MM.1S (cell line): ENCODE measurements around the gene COL27A1.

Experiments used
- DNase-seq: peaks from one replicate; pipeline ENCODE4 v3.0.0-alpha.2; 2015
- H2AFZ ChIP-seq: fragments of 300-600 bp; sonication (generic); 2 replicates; pipeline ENCODE4 v1.6.0; 2016; ENCODE audit warnings: antibody characterized with exemption, low read length
- H3F3A ChIP-seq: fragments of 300-600 bp; sonication (generic); 2 replicates; pipeline ENCODE4 v1.6.1; 2016; ENCODE audit warnings: mild to moderate bottlenecking, antibody characterized with exemption, low read length, moderate library complexity, mixed read lengths; ENCODE audit not compliant: insufficient read depth
- H3K27ac ChIP-seq: fragments of 300-600 bp; sonication (generic); 2 replicates; pipeline ENCODE4 v1.5.1; 2016; ENCODE audit warnings: mild to moderate bottlenecking, low read length
- H3K27me3 ChIP-seq: fragments of 300-600 bp; sonication (generic); replicated peaks from 2 replicates; pipeline ENCODE4 v1.6.0; 2016; ENCODE audit warnings: low read length; ENCODE audit not compliant: insufficient read depth
- H3K36me3 ChIP-seq: fragments of 300-600 bp; sonication (generic); replicated peaks from 2 replicates; pipeline ENCODE4 v1.6.1; 2016; ENCODE audit warnings: mild to moderate bottlenecking, low read length, mixed read lengths; ENCODE audit not compliant: insufficient read depth
- H3K4me1 ChIP-seq: fragments of 300-600 bp; sonication (generic); 2 replicates; pipeline ENCODE4 v1.6.1; 2016; ENCODE audit warnings: low read length, mixed read lengths
- H3K4me2 ChIP-seq: fragments of 300-600 bp; sonication (generic); 2 replicates; pipeline ENCODE4 v1.6.0; 2016; ENCODE audit warnings: low read depth, low read length
- H3K4me3 ChIP-seq: fragments of 300-600 bp; sonication (generic); 2 replicates; pipeline ENCODE4 v1.5.1; 2016; ENCODE audit warnings: low read length, mixed read lengths
- H3K79me2 ChIP-seq: fragments of 300-600 bp; sonication (generic); 2 replicates; pipeline ENCODE4 v1.6.1; 2016; ENCODE audit warnings: mixed run types, low read length, mixed read lengths
- H3K9ac ChIP-seq: fragments of 300-600 bp; sonication (generic); 2 replicates; pipeline ENCODE4 v1.6.1; 2016; ENCODE audit warnings: low read length, mixed read lengths
- H3K9me2 ChIP-seq: fragments of 300-600 bp; sonication (generic); replicated peaks from 2 replicates; pipeline ENCODE4 v1.6.1; 2016; ENCODE audit warnings: mild to moderate bottlenecking, low read length, mixed read lengths; ENCODE audit not compliant: insufficient read depth
- H3K9me3 ChIP-seq: fragments of 300-600 bp; sonication (generic); replicated peaks from 2 replicates; pipeline ENCODE4 v1.6.1; 2016; ENCODE audit warnings: mild to moderate bottlenecking, low read length, mixed read lengths; ENCODE audit not compliant: insufficient read depth
- H4K20me1 ChIP-seq: fragments of 300-600 bp; sonication (generic); 2 replicates; pipeline ENCODE4 v1.6.1; 2016; ENCODE audit warnings: mild to moderate bottlenecking, low read length, moderate library complexity, mixed read lengths; ENCODE audit not compliant: insufficient read depth
- EZH2 ChIP-seq: fragments of 300-600 bp; sonication (generic); optimal IDR thresholded peaks from 2 replicates; pipeline ENCODE3; 2017; ENCODE audit warnings: low read depth, mild to moderate bottlenecking, antibody characterized with exemption, low read length, mixed read lengths
- EZH2phosphoT487 ChIP-seq: fragments of 300-600 bp; sonication (generic); IDR thresholded peaks from 2 replicates; pipeline ENCODE4 v1.6.1; 2018; ENCODE audit warnings: antibody characterized with exemption, low read length
- TF ChIP-seq, protein P1 (sequence below): fragments of 300-600 bp; sonication (generic); IDR thresholded peaks from 2 replicates; pipeline ENCODE4 v1.5.1; 2016; ENCODE audit warnings: antibody characterized with exemption, low read length, mixed read lengths

Gene COL27A1

GRCh38 chr9:114196117-114196516 is 40.8 kb downstream of the COL27A1 start:
- Histone ChIP-seq H3K4me3 (no peak overlapping the region), H3K27ac (no peak overlapping the region), H3K79me2 (no peaks in the 10 kb centered on the region), H4K20me1 (no peaks in the 10 kb centered on the region), H3K4me1 (no peaks in the 10 kb centered on the region), H3K4me2 (no peak overlapping the region), H3K9ac (no peak overlapping the region), H3K27me3 (no peaks in the 10 kb centered on the region), H3K9me3 (no peaks in the 10 kb centered on the region), H2AFZ (no peak overlapping the region), H3F3A (no peaks in the 10 kb centered on the region), H3K9me2 (no peaks in the 10 kb centered on the region), H3K36me3 (no peaks in the 10 kb centered on the region)
- no peak for DNase-seq
- TF ChIP-seq EZH2 (no peak), EZH2phosphoT487 (no peak)
- TF ChIP-seq, protein P1, sequence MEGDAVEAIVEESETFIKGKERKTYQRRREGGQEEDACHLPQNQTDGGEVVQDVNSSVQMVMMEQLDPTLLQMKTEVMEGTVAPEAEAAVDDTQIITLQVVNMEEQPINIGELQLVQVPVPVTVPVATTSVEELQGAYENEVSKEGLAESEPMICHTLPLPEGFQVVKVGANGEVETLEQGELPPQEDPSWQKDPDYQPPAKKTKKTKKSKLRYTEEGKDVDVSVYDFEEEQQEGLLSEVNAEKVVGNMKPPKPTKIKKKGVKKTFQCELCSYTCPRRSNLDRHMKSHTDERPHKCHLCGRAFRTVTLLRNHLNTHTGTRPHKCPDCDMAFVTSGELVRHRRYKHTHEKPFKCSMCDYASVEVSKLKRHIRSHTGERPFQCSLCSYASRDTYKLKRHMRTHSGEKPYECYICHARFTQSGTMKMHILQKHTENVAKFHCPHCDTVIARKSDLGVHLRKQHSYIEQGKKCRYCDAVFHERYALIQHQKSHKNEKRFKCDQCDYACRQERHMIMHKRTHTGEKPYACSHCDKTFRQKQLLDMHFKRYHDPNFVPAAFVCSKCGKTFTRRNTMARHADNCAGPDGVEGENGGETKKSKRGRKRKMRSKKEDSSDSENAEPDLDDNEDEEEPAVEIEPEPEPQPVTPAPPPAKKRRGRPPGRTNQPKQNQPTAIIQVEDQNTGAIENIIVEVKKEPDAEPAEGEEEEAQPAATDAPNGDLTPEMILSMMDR = no peak

DNA sequence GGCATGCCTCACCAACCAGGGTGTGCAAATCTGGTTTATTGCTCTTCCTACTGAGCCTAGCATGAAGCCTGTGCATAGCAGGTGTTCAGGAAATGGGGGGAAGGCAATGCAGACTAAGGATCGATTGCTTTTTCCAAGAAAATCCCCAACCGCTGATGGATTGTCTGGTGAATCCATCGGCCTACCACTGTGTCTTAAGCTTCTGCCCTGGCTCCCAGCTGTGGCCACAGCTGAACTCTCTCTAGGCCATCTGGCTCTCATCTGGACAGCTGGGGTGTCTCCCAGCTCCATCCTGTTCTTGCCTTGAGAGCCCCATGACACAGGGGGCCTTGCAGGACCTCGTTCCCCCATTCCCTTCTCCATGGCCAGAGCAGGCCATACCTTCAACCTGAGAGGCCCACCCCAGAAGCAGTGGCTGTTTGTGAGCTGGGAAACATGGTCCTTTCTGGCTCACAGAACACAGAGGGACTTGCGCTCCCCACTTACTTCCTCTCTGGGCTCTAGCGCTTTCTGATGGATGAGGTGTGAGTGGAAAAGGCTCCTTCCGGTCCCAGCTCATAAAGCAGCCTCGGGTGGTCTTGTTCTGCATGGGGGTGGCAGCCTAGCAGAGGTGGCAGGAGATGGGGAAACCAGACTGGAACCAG is 41.8 kb downstream of the COL27A1 start:
- no peaks in the 10 kb centered on the region for H3K4me1 ChIP-seq

DNA sequence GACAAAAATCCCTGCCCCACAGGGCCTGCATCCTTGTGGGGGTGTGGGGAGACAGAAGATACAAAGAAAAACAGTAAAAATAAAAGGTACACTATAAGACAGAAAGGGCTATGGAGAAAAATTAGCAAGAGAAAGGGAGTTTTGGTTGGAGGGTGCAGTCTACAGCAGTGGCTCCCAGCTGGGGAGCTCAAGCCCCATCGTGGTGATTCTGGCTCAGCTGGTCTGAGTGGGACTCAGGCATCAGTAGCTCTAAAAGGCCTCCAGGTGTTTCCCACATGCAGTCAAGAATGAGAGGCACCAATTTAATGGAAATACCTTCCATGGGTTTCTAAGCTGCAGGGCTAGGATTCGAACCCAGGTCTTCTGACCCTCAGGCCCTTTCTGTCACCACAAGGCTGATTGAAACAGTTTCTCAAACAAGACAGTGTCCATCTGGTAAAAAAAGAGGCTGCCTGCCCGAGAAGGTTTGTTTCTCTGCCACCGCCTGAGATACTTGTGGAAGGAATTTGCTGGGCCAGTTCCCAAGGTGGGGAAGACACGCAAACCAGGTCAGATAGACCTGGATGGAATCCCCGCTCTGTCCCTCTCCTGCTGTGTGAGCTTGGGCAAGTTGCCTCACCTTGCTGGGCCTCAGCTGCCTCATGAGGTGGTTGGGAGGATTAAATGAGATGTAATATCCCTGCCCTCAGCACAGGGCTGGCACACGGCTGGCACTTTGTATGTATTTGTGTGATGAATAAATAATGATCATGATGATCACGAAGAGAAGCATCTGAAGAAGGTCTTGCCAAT is 43.1 kb downstream of the COL27A1 start:
- Histone ChIP-seq H3K4me2 (no peak overlapping the region), H3K4me1 (no peaks in the 10 kb centered on the region), H3K9ac (no peak overlapping the region), H3K79me2 (no peaks in the 10 kb centered on the region), H3K9me3 (no peaks in the 10 kb centered on the region), H3K9me2 (no peaks in the 10 kb centered on the region), H4K20me1 (no peaks in the 10 kb centered on the region), H2AFZ (no peak overlapping the region), H3F3A (no peaks in the 10 kb centered on the region), H3K27me3 (no peaks in the 10 kb centered on the region), H3K36me3 (no peaks in the 10 kb centered on the region), H3K27ac (no peak overlapping the region), H3K4me3 (no peak overlapping the region)
- TF ChIP-seq EZH2phosphoT487 = no peak
- DNase-seq = no peak

More for the DNA sequence above, 41.8 kb downstream of the COL27A1 start:
- Histone ChIP-seq H3K9ac (no peak overlapping the region), H3K27ac (no peak overlapping the region), H3K9me3 (no peaks in the 10 kb centered on the region), H3K36me3 (no peaks in the 10 kb centered on the region), H3K4me2 (no peak overlapping the region), H2AFZ (no peak overlapping the region), H3K9me2 (no peaks in the 10 kb centered on the region), H3K27me3 (no peaks in the 10 kb centered on the region), H3K79me2 (no peaks in the 10 kb centered on the region), H3F3A (no peaks in the 10 kb centered on the region), H4K20me1 (no peaks in the 10 kb centered on the region), H3K4me3 (no peak overlapping the region)
- no peak for DNase-seq
- TF ChIP-seq, protein P1 = no peak
- TF ChIP-seq EZH2 = no peak
- TF ChIP-seq EZH2phosphoT487 = no peak
